Ishikawa (cell line): ENCODE data around the gene SLC16A3.

Experiments
- CEBPB ChIP-seq: IDR thresholded peaks from 2 replicates; pipeline ENCODE4 v1.6.1; 2012
- CREB1 ChIP-seq: IDR thresholded peaks from 2 replicates; pipeline ENCODE4 v1.6.1; 2012; ENCODE audit warnings: low read depth
- EGR1 ChIP-seq: IDR thresholded peaks from 2 replicates; pipeline ENCODE4 v1.6.1; 2012
- EP300 ChIP-seq: IDR thresholded peaks from 2 replicates; pipeline ENCODE4 v1.6.1; 2012; ENCODE audit warnings: borderline replicate concordance
- FOXM1 ChIP-seq: IDR thresholded peaks from 2 replicates; pipeline ENCODE4 v1.6.1; 2012; ENCODE audit warnings: low read depth, borderline replicate concordance
- MAX ChIP-seq: IDR thresholded peaks from 2 replicates; pipeline ENCODE4 v1.6.1; 2012
- NFIC ChIP-seq: IDR thresholded peaks from 2 replicates; pipeline ENCODE4 v1.6.1; 2012
- RAD21 ChIP-seq: IDR thresholded peaks from 2 replicates; pipeline ENCODE4 v1.6.1; 2012; ENCODE audit warnings: low read depth
- TAF1 ChIP-seq: IDR thresholded peaks from 2 replicates; pipeline ENCODE4 v1.6.1; 2012; ENCODE audit warnings: low read depth, mild to moderate bottlenecking
- TCF12 ChIP-seq: IDR thresholded peaks from 2 replicates; pipeline ENCODE4 v1.6.1; 2012; ENCODE audit warnings: low read depth
- TEAD4 ChIP-seq: IDR thresholded peaks from 2 replicates; pipeline ENCODE4 v1.6.1; 2012
- YY1 ChIP-seq: IDR thresholded peaks from 2 replicates; pipeline ENCODE4 v1.6.1; 2012; ENCODE audit warnings: low read depth
- ZBTB7A ChIP-seq: IDR thresholded peaks from 2 replicates; pipeline ENCODE4 v1.6.1; 2012; ENCODE audit warnings: low read depth
- TF ChIP-seq, protein P1 (sequence below): IDR thresholded peaks from 2 replicates; pipeline ENCODE4 v1.6.1; 2012
- TF ChIP-seq, protein P2 (sequence below): IDR thresholded peaks from 2 replicates; pipeline ENCODE4 v1.6.1; 2012; ENCODE audit warnings: low read depth, mild to moderate bottlenecking

Gene SLC16A3

GRCh38 chr17:82228842-82229697 lies at the start of gene SLC16A3:
Gene SLC16A3 (plus strand): TSS chr17:82229042. CDS start chr17:82236009, 6,967 bp downstream.
- TF ChIP-seq, protein P1, sequence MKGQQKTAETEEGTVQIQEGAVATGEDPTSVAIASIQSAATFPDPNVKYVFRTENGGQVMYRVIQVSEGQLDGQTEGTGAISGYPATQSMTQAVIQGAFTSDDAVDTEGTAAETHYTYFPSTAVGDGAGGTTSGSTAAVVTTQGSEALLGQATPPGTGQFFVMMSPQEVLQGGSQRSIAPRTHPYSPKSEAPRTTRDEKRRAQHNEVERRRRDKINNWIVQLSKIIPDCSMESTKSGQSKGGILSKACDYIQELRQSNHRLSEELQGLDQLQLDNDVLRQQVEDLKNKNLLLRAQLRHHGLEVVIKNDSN, result no peak
- TF ChIP-seq EP300, result no peak
- TF ChIP-seq TEAD4, result no peak
- TF ChIP-seq TCF12, result no peak
- no peak for TF ChIP-seq FOXM1
- TF ChIP-seq, protein P2, sequence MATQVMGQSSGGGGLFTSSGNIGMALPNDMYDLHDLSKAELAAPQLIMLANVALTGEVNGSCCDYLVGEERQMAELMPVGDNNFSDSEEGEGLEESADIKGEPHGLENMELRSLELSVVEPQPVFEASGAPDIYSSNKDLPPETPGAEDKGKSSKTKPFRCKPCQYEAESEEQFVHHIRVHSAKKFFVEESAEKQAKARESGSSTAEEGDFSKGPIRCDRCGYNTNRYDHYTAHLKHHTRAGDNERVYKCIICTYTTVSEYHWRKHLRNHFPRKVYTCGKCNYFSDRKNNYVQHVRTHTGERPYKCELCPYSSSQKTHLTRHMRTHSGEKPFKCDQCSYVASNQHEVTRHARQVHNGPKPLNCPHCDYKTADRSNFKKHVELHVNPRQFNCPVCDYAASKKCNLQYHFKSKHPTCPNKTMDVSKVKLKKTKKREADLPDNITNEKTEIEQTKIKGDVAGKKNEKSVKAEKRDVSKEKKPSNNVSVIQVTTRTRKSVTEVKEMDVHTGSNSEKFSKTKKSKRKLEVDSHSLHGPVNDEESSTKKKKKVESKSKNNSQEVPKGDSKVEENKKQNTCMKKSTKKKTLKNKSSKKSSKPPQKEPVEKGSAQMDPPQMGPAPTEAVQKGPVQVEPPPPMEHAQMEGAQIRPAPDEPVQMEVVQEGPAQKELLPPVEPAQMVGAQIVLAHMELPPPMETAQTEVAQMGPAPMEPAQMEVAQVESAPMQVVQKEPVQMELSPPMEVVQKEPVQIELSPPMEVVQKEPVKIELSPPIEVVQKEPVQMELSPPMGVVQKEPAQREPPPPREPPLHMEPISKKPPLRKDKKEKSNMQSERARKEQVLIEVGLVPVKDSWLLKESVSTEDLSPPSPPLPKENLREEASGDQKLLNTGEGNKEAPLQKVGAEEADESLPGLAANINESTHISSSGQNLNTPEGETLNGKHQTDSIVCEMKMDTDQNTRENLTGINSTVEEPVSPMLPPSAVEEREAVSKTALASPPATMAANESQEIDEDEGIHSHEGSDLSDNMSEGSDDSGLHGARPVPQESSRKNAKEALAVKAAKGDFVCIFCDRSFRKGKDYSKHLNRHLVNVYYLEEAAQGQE, result no peak
- TF ChIP-seq RAD21, result no peak
- TF ChIP-seq YY1, result no peak
- TF ChIP-seq EGR1, result no peak
- TF ChIP-seq MAX, result no peak; the same call in 1 of the 2 replicates
- TF ChIP-seq TAF1, result peak; percentile 41; the same call in 1 of the 2 replicates
- peak; percentile 62 for TF ChIP-seq ZBTB7A
- no peak for TF ChIP-seq NFIC
- TF ChIP-seq CEBPB, result no peak

DNA sequence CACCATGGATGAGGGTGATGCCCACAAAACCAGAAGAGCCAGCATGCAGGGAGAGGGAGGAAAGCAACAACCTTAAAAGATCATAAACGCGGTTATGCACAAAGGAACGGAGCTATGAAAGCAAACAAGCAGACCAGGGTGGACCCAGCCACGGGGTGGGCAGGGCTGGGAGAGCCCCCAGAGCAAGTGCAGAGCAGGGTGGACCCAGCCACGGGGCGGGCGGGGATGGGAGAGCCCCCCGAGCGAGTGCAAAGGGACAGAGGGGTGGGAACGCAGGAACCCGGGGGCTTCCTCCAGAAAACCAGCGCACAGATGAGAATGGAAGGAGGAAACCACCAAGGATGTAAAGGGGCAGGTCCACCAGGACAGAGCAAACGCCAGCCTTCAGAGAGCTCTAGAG lies 49.4 kb upstream of the SLC16A3 start:
- TF ChIP-seq, protein P1, result no peak
- no peak for TF ChIP-seq YY1
- no peak for TF ChIP-seq TEAD4
- no peak for TF ChIP-seq RAD21
- TF ChIP-seq FOXM1, result no peak
- no peak for TF ChIP-seq NFIC
- no peak for TF ChIP-seq EP300
- no peak for TF ChIP-seq ZBTB7A
- TF ChIP-seq TCF12, result no peak
- no peak for TF ChIP-seq CEBPB
- no peak for TF ChIP-seq CREB1
- no peak for TF ChIP-seq TAF1
- no peak for TF ChIP-seq MAX

DNA sequence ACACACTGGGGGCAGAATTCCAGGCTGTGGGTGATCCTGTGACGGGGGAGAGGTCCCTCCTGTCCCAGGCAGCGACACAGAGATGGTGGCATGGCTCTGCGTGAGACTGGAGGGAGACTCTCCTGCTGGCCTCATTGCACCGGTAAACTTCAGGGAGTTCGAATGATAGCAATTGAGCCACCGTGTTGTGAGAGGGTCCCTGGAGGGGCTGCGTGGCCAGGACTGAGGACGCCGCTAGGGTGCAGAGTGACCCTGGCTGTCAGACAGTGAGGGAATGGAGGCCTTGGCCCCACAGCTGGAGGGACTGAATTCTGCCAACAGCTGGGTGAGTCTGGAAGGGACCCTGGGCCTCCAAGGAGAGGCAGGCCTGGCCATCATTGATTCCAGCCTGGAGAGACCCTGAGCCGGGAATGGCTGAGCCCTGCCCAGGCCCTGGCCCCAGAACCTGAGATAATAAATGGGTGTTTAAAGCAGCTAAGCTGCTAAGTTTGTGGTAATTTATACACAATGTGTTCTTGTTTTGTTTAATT lies 48.8 kb upstream of the SLC16A3 start:
- no peak for TF ChIP-seq CREB1
- TF ChIP-seq, protein P1, result no peak
- no peak for TF ChIP-seq TAF1
- TF ChIP-seq, protein P2, result no peak
- no peak for TF ChIP-seq EGR1
- no peak for TF ChIP-seq ZBTB7A
- no peak for TF ChIP-seq MAX
- TF ChIP-seq CEBPB, result no peak
- no peak for TF ChIP-seq NFIC
- TF ChIP-seq RAD21, result no peak
- no peak for TF ChIP-seq YY1
- TF ChIP-seq FOXM1, result no peak
- no peak for TF ChIP-seq EP300
- TF ChIP-seq TEAD4, result no peak
- no peak for TF ChIP-seq TCF12

GRCh38 chr17:82180776-82181528 lies 47.9 kb upstream of the SLC16A3 start:
- TF ChIP-seq, protein P1, result no peak
- TF ChIP-seq FOXM1 (no peak), CREB1 (no peak), TAF1 (no peak), TEAD4 (no peak), TCF12 (no peak), YY1 (no peak)
- TF ChIP-seq, protein P2, result no peak
